Transverse colon (tissue), 4 donors: ENCODE results near the gene PJA2. TPM values are rescaled to one million over a fixed set of nuclear protein-coding genes. Genes with fewer than 3 reads are reported as not detected.
"Not testable (repeated sequence)": the region's sequence is repeated elsewhere in the genome, so short reads cannot be mapped to it uniquely, and the experiment has no call there.

Experiments used
- DNase-seq: peaks from one replicate; pipeline ENCODE4 v3.0.0-alpha.2; 2019
- H3K27ac ChIP-seq, 4 donors: fragments of 200-600 bp; sonication (generic); 2 replicates each; pipeline ENCODE4 v1.5.1; 2016 to 2018; ENCODE audit warnings: inconsistent platforms in 4 of 4
- H3K27me3 ChIP-seq: fragments of 200-600 bp; sonication (generic); 2 replicates; pipeline ENCODE4 v1.5.1; 2017; ENCODE audit warnings: inconsistent platforms
- H3K36me3 ChIP-seq, 4 donors: fragments of 200-600 bp; sonication (generic); 2 replicates each; pipeline ENCODE4 v1.5.1; 2017 to 2019; ENCODE audit warnings: inconsistent platforms in 4 of 4
- H3K4me1 ChIP-seq, 4 donors: fragments of 200-600 bp; sonication (generic); 2 replicates each; pipeline ENCODE4 v1.5.1; 2017 to 2020; ENCODE audit warnings: inconsistent platforms in 4 of 4
- H3K4me3 ChIP-seq, 4 donors: fragments of 200-600 bp; sonication (generic); 1 replicate in 1 of 4; 2 replicates in 3 of 4; pipeline versions ENCODE4 v1.5.1 to v1.6.1; 2017 to 2019; ENCODE audit warnings: inconsistent platforms in 4 of 4
- H3K9me3 ChIP-seq, 2 donors: fragments of 200-600 bp; sonication (generic); 2 replicates each; pipeline ENCODE4 v1.5.1; 2017 to 2019; ENCODE audit warnings: inconsistent platforms in 2 of 2
- CTCF ChIP-seq, 5 experiments: fragments of 200-600 bp in 3 of 5; fragments of 450-650 bp in 2 of 5; sonication (generic) in 3 of 5; IDR thresholded peaks; 1 replicate in 2 of 5; 2 replicates in 3 of 5; pipeline ENCODE4 v1.5.1; 2016 to 2017; ENCODE audit warnings: antibody characterized with exemption in 5 of 5, inconsistent platforms in 3 of 5, mild to moderate bottlenecking in 2 of 5, moderate library complexity in 1 of 5
- EP300 ChIP-seq: sonication (generic); formaldehyde crosslinking; IDR thresholded peaks from one replicate; pipeline ENCODE4 v1.6.1; 2017; ENCODE audit warnings: antibody characterized with exemption, low read depth
- POLR2A ChIP-seq: fragments of 450-650 bp; IDR thresholded peaks from one replicate; pipeline ENCODE4 v1.6.1; 2016; ENCODE audit warnings: antibody characterized with exemption, mild to moderate bottlenecking, moderate library complexity
- POLR2AphosphoS5 ChIP-seq, 3 donors: sonication (generic); formaldehyde crosslinking; IDR thresholded peaks; one replicate each; pipeline ENCODE4 v1.6.1; 2016; ENCODE audit warnings: antibody characterized with exemption in 3 of 3
- WGBS, 2 donors: methylation state at CpG; one replicate each; pipeline ENCODE4 v1.1.5; 2018; ENCODE audit warnings: low coverage in 1 of 2; 5-methylcytosine and 5-hydroxymethylcytosine counted together
- in situ Hi-C, 4 donors: fragments of 200-750 bp; cut with MboI; loops; one replicate each; pipeline versions ENCODE4 v1.15.0 to v1.15.1; 2017; ENCODE audit warnings: low sequenced_read_pairs in 3 of 4, low pct_ligation_motif_present in 1 of 4, low pct_unique_long_range_greater_than_20kb in 1 of 4
- intact Hi-C: fragments of 100-400 bp; cut with DNase I; formaldehyde crosslinking; loops from one replicate; pipeline ENCODE4 v1.15.1; 2023; ENCODE audit warnings: low total_unique reads
- total RNA-seq, 4 donors: library from RNA; depleted of rRNA; stranded (reverse); fragments of >200 nt; gene quantifications; one replicate each; pipeline ENCODE4 v1.1.0, GENCODE V29; 2016

PJA2 gene
- total RNA-seq, 4 donors from 2014 or later: 62.5 to 93.8 (median 78.2) TPM

GRCh38 chr5:109439590-109439989, 29.8 kb upstream of the PJA2 start:
- 60 to 85% methylated on average over 1 of the region's 1 CpG for WGBS, 2 donors

GRCh38 chr5:109426075-109426474, 16.3 kb upstream of the PJA2 start:
- TF ChIP-seq CTCF (IDR thresholded peaks at IDR 0.05): no peak
- TF ChIP-seq EP300: no peak
- TF ChIP-seq POLR2A: no peak
- TF ChIP-seq POLR2AphosphoS5 (IDR thresholded peaks at IDR 0.05): no peak
- WGBS, 2 donors: 98 to 100% methylated on average over 1 to 3 of the region's 3 CpGs
- H3K27me3 ChIP-seq: no peaks in the 10 kb centered on the region
- intact Hi-C loops: no loop called here
- H3K4me3 ChIP-seq: no peak overlapping the region
- no peak overlapping the region for H3K27ac ChIP-seq
- H3K9me3 ChIP-seq: no peaks in the 10 kb centered on the region
- in situ Hi-C loops: no loop called here
- no peaks in the 10 kb centered on the region for H3K36me3 ChIP-seq
- H3K4me1 ChIP-seq: peaks cover 0 to 3% (median 0%) of the 10 kb centered on the region in 4 donors
- no peak for DNase-seq

More at GRCh38 chr5:109439590-109439989, 29.8 kb upstream of the PJA2 start:
- no peak for DNase-seq
- Histone ChIP-seq H3K4me1 (no peaks in the 10 kb centered on the region), H3K4me3 (no peak overlapping the region), H3K27me3 (no peaks in the 10 kb centered on the region), H3K36me3 (no peaks in the 10 kb centered on the region), H3K9me3 (no peaks in the 10 kb centered on the region), H3K27ac (no peak overlapping the region)
- in situ Hi-C loops: no loop called here
- intact Hi-C loops: no loop called here
- TF ChIP-seq POLR2AphosphoS5 (IDR thresholded peaks at IDR 0.05) (no peak), CTCF (IDR thresholded peaks at IDR 0.05) (no peak), POLR2A (no peak), EP300 (no peak)

- H3K27me3 ChIP-seq, H3K4me3 ChIP-seq, in situ Hi-C loops, H3K4me1 ChIP-seq, H3K36me3 ChIP-seq, DNase-seq, intact Hi-C loops, H3K27ac ChIP-seq, H3K9me3 ChIP-seq: not testable (repeated sequence)
- 85 to 96% methylated on average over 2 to 5 of the region's 5 CpGs for WGBS, 2 donors
These were observed 15.7 kb upstream of the PJA2 start for GRCh38 chr5:109425521-109425920.

- no peaks in the 10 kb centered on the region for H3K4me1 ChIP-seq
- no peaks in the 10 kb centered on the region for H3K27me3 ChIP-seq
- 78 to 79% methylated on average over 2 of the region's 2 CpGs for WGBS, 2 donors
- no peaks in the 10 kb centered on the region for H3K9me3 ChIP-seq
- H3K4me3 ChIP-seq: no peak overlapping the region
- intact Hi-C loops (no loop called here), in situ Hi-C loops (loop anchor here in 2 of 4 donors (25.0 kb wide), 2 partner anchors 265 to 1035 kb away; partner anchors contain the start of genes FBXL17 (in 1 of the 2) and MAN2A1 (in 1 of the 2))
- H3K36me3 ChIP-seq: no peaks in the 10 kb centered on the region
- no peak for DNase-seq
- TF ChIP-seq POLR2A (no peak), POLR2AphosphoS5 (IDR thresholded peaks at IDR 0.05) (no peak), CTCF (IDR thresholded peaks at IDR 0.05) (no peak)
- no peak overlapping the region for H3K27ac ChIP-seq
These were observed 12.2 kb upstream of the PJA2 start for GRCh38 chr5:109421956-109422355.

GRCh38 chr5:109418712-109419352, 9.1 kb upstream of the PJA2 start:
- Histone ChIP-seq H3K9me3 (no peaks in the 10 kb centered on the region), H3K36me3 (no peaks in the 10 kb centered on the region), H3K4me1 (no peaks in the 10 kb centered on the region), H3K27me3 (no peaks in the 10 kb centered on the region), H3K27ac (no peak overlapping the region), H3K4me3 (no peak overlapping the region)
- no peak for DNase-seq
- in situ Hi-C loops: loop anchor here in 2 of 4 donors (25.0 kb wide), 2 partner anchors 268 to 1032 kb away; partner anchors contain the start of genes FBXL17 (in 1 of the 2) and MAN2A1 (in 1 of the 2)
- 60 to 86% methylated on average over 1 to 3 of the region's 3 CpGs for WGBS, 2 donors
- TF ChIP-seq CTCF (IDR thresholded peaks at IDR 0.05): no peak
- TF ChIP-seq POLR2A: no peak
- TF ChIP-seq EP300: no peak
- no peak for TF ChIP-seq POLR2AphosphoS5 (IDR thresholded peaks at IDR 0.05)
- intact Hi-C loops: no loop called here
